Regular cardiac myocyte (primary cell): ENCODE results near the gene ATXN1L. TPM values are rescaled to one million over a fixed set of nuclear protein-coding genes. Genes with fewer than 3 reads are reported as not detected.

Source experiments
- total RNA-seq: library from RNA; depleted of rRNA; stranded (reverse); fragments of >200 nt; gene quantifications from 2 replicates; pipeline ENCODE4 v1.2.3, GENCODE V29; 2014

ATXN1L gene, protein sequence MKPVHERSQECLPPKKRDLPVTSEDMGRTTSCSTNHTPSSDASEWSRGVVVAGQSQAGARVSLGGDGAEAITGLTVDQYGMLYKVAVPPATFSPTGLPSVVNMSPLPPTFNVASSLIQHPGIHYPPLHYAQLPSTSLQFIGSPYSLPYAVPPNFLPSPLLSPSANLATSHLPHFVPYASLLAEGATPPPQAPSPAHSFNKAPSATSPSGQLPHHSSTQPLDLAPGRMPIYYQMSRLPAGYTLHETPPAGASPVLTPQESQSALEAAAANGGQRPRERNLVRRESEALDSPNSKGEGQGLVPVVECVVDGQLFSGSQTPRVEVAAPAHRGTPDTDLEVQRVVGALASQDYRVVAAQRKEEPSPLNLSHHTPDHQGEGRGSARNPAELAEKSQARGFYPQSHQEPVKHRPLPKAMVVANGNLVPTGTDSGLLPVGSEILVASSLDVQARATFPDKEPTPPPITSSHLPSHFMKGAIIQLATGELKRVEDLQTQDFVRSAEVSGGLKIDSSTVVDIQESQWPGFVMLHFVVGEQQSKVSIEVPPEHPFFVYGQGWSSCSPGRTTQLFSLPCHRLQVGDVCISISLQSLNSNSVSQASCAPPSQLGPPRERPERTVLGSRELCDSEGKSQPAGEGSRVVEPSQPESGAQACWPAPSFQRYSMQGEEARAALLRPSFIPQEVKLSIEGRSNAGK
- total RNA-seq: 7.3 TPM in 2 replicates

DNA sequence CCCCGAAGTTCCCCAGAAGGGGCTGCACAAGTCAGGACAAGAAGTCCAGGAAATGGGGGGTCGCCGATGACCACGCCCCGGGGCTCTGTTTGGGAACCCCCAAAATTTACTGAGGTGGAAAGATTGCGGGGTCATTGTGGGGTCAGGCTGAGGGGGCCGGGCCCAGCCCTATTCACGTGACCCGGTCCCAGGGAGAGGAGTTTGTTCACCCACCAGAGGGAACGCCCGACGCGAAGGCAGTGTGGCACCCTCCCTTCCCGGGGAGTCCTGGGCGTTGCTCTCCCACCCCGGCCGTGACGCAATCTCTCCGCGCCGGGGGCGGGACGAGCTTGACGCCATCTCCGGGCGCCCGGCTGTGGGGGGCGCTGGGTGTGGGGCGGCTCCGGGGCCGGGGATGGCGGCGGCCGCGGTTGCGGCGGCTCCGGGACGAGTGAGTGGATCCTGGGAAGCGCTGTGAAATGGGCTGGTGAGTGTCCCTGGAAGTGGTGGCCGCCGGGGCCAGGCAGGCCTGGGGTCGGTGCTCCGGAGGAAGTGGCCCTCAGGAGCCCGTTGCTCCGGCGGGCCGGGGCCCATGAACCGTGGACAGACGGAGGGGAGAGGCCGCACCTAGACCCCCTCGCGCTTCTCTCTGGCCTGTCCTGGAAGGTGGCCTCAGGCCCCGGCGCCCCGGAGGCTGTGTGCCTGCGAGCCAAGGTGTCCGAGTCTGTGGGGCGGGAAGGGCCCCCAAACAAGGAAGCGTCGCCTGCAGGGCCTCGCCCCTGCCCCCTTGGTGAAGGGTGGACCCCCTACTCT, at the start of gene ATXN1L:
Gene ATXN1L (plus strand): TSS at position 338 of the 792 bp plus-strand sequence. CDS start 3,765 bp downstream, outside the sequence.

DNA sequence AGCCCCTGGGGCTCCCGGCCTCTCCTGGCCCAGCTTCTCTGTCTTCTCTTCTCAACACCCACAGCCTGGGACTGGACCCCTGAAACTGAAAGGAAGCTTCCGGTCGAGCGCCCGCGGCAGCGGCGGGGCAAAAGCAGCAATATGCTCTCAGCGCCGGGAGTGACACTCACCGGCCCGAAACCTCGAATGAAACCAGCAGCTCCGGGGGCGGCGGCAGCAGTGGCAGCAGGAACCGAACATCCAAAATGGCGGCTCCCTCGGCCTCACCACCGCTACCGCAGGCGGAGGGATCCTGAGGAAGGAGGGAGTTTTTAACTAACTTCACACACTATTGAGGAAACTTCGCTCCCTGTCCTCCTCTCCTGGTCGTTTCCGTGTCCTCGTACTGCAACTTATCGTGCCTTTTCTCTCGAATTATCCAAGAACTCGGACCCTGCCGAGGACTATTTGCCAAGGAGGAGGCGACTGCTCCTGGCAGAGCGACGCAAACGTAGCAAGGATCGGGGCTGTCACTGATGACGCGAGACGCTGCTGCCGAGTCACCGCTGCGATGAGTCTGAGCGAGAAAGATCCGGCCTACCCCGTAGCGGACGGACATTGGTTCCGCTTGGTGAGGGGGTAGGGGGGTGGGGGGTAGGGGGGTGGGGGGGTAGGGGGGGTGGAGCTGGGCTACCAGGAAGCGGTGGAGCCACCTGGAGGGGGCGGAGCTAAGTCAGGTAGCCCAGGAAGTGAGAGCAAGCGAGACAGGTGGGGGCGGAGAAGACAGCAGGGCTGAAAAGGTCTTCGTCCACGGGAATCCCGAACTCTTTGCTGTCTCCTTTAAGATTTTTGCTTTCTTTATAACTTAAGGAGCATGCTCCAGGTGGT, 37.0 kb upstream of the ATXN1L start, which contains the start of gene AP1G1:
Gene AP1G1 (minus strand): TSS at position 242 of the 867 bp plus-strand sequence. CDS start 19,355 bp downstream, outside the sequence.

DNA sequence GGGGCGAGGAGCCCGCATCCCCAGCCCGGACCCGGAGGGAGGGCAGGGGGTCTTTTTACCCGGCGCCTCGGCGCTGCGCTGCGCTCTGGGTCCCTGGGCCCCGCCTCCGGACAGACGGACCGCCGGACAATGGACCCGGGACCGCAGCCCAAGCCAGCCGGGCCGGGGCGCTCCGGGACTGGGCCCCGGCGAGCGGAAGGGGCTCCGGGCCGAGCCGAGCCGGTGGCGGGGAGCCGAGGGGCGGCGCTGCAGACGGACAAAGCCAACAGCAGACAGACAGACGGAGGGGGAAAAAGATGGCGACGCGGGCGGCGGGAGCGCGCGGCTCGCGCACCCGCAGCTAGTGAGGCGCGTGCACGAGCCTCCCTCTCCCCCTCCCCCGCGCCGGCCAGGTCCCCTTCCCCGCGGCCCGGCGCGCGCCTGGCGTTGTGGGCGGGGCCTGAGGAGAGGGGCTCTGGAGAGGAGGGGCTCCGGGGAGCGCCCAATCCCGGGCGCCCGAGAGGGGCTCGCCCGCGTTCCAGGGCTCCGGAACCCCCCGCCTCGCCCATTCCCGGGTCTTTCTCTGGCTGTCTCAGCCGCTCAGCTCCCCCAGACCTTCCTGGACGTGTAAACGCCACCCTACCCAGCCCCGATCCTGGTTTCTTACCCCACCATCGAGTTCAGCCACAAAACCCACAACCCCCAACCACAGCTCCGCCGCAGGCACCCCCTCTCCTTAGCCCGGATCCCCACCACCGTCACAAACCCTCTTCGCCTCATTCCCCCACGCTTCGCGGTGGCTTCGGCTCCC, 38.3 kb downstream of the ATXN1L start, which contains the start of gene ZNF821:
Gene ZNF821 (minus strand): TSS at position 334 of the 790 bp plus-strand sequence. CDS start 4,236 bp downstream, outside the sequence.

DNA sequence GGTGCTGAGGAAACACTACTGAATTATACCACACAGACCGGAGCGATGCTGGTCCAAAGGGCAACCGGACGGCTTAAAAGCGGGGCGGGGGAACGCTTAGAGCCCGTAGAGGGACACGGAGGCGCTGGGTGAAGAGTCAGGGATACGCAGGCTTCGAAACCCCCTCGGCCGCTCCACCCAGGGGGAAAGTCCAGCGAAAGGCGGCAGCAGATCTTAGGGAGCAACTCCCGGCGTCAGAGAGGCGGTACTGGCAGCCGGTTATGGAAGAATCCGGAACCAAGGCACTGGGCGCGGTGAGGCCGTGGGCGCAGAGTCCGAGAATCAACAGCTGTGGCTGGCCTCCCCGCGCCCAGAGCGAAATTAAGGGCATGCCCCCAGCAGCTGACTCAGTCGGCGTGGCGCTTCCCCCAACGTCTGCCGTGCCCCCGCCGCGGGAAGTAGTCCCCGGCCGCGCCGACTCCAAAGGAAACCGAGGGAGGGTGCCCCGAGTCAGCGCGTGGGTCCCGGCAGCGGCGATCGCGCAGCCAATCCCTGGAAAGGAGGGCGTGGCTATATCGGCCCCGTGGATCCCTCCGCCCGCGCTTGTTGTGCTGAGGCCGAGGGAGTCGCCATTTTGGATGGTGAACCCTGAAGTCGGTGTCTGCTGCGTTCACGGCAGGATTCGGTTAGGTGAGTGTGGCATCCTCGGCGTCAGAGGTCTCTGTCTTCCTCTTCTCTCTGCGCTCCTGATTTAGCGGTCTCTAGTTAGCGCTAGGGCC, 49.3 kb downstream of the ATXN1L start, which contains the start of gene IST1:
Gene IST1 (plus strand): TSS at position 611 of the 758 bp plus-strand sequence. CDS start 20,110 bp downstream, outside the sequence.

Other genes with a start within 250 kb of the ATXN1L start
- gene MARVELD3, start 219.8 kb upstream of the ATXN1L start, total RNA-seq: not detected in 2 replicates
- 5.9 and 14.2 TPM in 2 replicates for gene PHLPP2, start 121.3 kb upstream of the ATXN1L start, total RNA-seq
- gene AP1G1, start 37.1 kb upstream of the ATXN1L start, total RNA-seq: 67.5 and 68.5 TPM in 2 replicates
- 3.4 and 4.0 TPM in 2 replicates for gene ZNF821, start 38.2 kb downstream of the ATXN1L start, total RNA-seq
- 146 and 185 TPM in 2 replicates for gene IST1, start 49.6 kb downstream of the ATXN1L start, total RNA-seq
- gene PKD1L3, start 154.4 kb downstream of the ATXN1L start, total RNA-seq: not detected in 2 replicates
- 4.8 and 5.2 TPM in 2 replicates for gene DHODH, start 162.8 kb downstream of the ATXN1L start, total RNA-seq
- gene HP, start 208.5 kb downstream of the ATXN1L start, total RNA-seq: under 0.01 and 0.28 TPM in 2 replicates
- not detected in 2 replicates for gene HPR, start 217.2 kb downstream of the ATXN1L start, total RNA-seq
- gene TXNL4B, start 247.6 kb downstream of the ATXN1L start, total RNA-seq: 5.1 and 6.9 TPM in 2 replicates
- 64.8 and 93.7 TPM in 2 replicates for gene DHX38, start 247.9 kb downstream of the ATXN1L start, total RNA-seq